Nasal cavity respiratory epithelium epithelial cell of viscerocranial mucosa (primary cell): ENCODE data around the gene LMF1. TPM values are rescaled to one million over a fixed set of nuclear protein-coding genes. Genes with fewer than 3 reads are reported as not detected.

Experiments
- total RNA-seq: library from RNA; depleted of rRNA; stranded (reverse); fragments of >200 nt; gene quantifications from 2 replicates; pipeline ENCODE4 v1.2.3, GENCODE V29; 2014

Gene LMF1
- 1.7 and 4.1 TPM in 2 replicates for total RNA-seq

GRCh38 chr16:970766-971581 is at the start of gene LMF1:
Gene LMF1 (minus strand): TSS chr16:970984. CDS start chr16:970980, 4 bp downstream.

DNA sequence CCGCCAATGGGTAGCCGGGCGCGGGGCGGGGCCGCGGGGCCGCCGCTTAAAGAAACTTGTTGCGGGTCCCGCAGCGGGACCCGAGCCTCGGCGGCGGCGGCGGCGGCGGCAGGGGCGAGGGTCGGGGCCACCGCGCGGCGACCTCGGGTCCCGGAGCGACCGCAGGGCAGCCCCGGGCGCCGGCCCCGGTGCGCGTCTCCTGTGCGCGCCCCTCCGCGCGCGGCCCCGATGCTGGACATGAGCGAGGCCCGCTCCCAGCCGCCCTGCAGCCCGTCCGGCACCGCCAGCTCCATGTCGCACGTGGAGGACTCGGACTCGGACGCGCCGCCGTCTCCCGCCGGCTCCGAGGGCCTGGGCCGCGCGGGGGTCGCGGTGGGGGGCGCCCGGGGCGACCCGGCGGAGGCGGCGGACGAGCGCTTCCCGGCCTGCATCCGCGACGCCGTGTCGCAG is 10.9 kb upstream of the LMF1 start, which contains the start of gene SOX8:
TSS of gene SOX8 (plus strand) at position 76 of the 450 bp plus-strand sequence. CDS start at position 229, 153 bp downstream.

Other genes starting within 250 kb of the LMF1 start
- 10.0 and 20.5 TPM in 2 replicates for gene ANTKMT, start 249.8 kb downstream of the LMF1 start, total RNA-seq
- gene CCDC78, start 244.5 kb downstream of the LMF1 start, total RNA-seq: 1.0 and 1.6 TPM in 2 replicates
- 18.4 and 24.3 TPM in 2 replicates for gene HAGHL, start 243.9 kb downstream of the LMF1 start, total RNA-seq
- 35.3 and 44.8 TPM in 2 replicates for gene CIAO3, start 230.0 kb downstream of the LMF1 start, total RNA-seq
- 13.0 and 40.5 TPM in 2 replicates for gene MSLN, start 210.2 kb downstream of the LMF1 start, total RNA-seq
- 24.4 and 24.6 TPM in 2 replicates for gene RPUSD1, start 182.6 kb downstream of the LMF1 start, total RNA-seq
- gene CHTF18, start 182.4 kb downstream of the LMF1 start, total RNA-seq: 2.2 and 3.1 TPM in 2 replicates
- not detected in 2 replicates for gene GNG13, start 170.2 kb downstream of the LMF1 start, total RNA-seq
- under 0.01 TPM in 1 of 2 replicates, not detected in the other for gene SOX8, start 10.8 kb upstream of the LMF1 start, total RNA-seq
- not detected in 2 replicates for gene SSTR5, start 101.8 kb upstream of the LMF1 start, total RNA-seq
- gene C1QTNF8, start 125.3 kb upstream of the LMF1 start, total RNA-seq: not detected in 2 replicates
- 0.07 TPM in 1 of 2 replicates, not detected in the other for gene CACNA1H, start 182.1 kb upstream of the LMF1 start, total RNA-seq